Stimulated activated effector memory CD8-positive, alpha-beta T cell treated with anti-CD3 and anti-CD28 coated beads, Interleukin-12 subunit alpha, Interleukin-12 subunit beta, amount 100 ng/mL, for 72 hours (primary cell): ENCODE results near the gene KLF7.

Source experiments
- ATAC-seq: fragments of 150-1000 bp; cut with Tn5 transposase; 2 replicates; pipeline ENCODE4 v1.10.0; 2021
- DNase-seq, 2 donors: peaks; one replicate each; pipeline ENCODE4 v3.0.0; 2021 to 2022; ENCODE audit warnings: low spot score in 2 of 2
- H3K27ac Mint-ChIP-seq: one replicate; pipeline ENCODE4 v1.8.0; 2022; ENCODE audit warnings: mild to moderate bottlenecking, mixed read lengths
- H3K36me3 Mint-ChIP-seq: one replicate; pipeline ENCODE4 v1.8.0; 2022; ENCODE audit warnings: mild to moderate bottlenecking, mixed read lengths
- H3K4me1 Mint-ChIP-seq: one replicate; pipeline ENCODE4 v1.8.0; 2022; ENCODE audit warnings: mixed read lengths
- H3K4me3 Mint-ChIP-seq: one replicate; pipeline ENCODE4 v1.8.0; 2022; ENCODE audit warnings: mild to moderate bottlenecking, mixed read lengths
- H3K9me3 Mint-ChIP-seq: one replicate; pipeline ENCODE4 v1.8.0; 2022; ENCODE audit warnings: mixed read lengths

KLF7 gene

DNA sequence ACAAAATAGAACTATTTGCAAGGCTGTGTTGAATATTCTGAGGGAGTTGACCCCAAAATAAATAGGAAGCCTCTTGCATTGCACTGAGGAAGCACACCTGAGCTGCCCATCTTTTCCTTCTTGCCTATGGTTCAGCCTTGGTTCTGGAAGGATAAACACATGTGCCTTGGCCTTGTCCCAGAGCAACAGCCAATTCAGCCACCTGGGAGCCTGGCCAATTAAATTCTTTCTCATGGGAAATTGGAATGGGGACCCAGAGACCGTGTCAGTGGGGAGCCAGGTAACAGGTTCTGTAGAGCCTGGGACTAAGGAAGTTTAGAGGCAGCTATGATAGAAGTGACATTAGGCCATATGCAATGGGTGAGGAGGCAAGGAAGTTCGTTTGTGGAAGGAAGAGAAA, 99.6 kb downstream of the KLF7 start:
- Mint-ChIP-seq H3K9me3 (no peaks in the 10 kb centered on the region), H3K4me1 (no peaks in the 10 kb centered on the region), H3K27ac (no peak overlapping the region), H3K36me3 (no peaks in the 10 kb centered on the region), H3K4me3 (no peak overlapping the region)
- DNase-seq (no peak), ATAC-seq (no peak)

DNA sequence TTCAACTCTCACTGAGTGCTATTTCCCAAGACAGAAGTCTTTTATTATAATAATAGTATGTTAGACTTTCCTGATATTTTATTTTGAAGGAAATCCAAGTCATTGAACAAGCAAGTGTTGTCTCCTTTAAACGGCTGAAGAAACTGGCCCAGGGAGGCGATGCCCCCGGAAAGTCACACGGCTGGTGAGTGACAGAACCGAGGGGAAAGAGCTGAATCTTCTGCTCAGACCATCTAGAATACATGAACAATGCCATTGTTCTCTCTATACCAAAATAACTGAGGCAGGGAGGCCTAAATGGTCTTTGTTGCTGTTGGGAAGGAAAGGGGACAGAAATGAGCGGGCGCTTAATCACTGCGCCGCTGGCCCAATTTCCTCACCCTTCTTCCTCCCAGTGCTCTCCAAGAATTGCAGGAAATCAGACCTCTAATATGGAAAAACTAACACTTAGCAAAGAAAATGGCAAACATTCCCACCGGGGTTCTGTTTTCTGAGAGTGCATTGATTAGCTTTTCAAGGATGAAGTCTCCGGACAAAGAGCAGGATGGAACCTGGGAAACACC, 101.5 kb downstream of the KLF7 start:
- Mint-ChIP-seq H3K4me1 (no peaks in the 10 kb centered on the region), H3K4me3 (no peak overlapping the region), H3K9me3 (no peaks in the 10 kb centered on the region), H3K36me3 (no peaks in the 10 kb centered on the region), H3K27ac (no peak overlapping the region)
- DNase-seq (no peak), ATAC-seq (no peak)

DNA sequence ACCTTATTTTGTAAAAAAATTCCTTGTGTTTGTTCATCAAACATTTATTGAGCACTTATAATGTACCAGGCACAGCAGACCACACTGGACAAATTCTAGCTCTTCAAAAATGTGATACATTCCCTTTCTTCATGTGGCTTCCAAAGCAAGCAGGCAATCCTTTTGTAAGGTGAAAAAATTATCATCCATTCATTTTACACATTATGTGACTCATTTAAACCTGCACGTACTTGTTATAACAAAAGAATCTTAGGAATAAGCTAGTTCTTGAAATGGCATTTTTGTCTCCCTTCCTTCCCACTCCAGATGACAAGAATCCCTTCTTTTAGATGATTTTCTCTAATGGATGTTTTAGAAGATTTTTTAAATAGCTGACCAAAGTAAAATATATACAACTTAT, 104.6 kb downstream of the KLF7 start:
- no peaks in the 10 kb centered on the region for H3K4me1 Mint-ChIP-seq
- H3K27ac Mint-ChIP-seq: no peak overlapping the region
- H3K9me3 Mint-ChIP-seq: no peaks in the 10 kb centered on the region
- ATAC-seq: no peak
- H3K36me3 Mint-ChIP-seq: no peaks in the 10 kb centered on the region
- no peak for DNase-seq
- no peak overlapping the region for H3K4me3 Mint-ChIP-seq

DNA sequence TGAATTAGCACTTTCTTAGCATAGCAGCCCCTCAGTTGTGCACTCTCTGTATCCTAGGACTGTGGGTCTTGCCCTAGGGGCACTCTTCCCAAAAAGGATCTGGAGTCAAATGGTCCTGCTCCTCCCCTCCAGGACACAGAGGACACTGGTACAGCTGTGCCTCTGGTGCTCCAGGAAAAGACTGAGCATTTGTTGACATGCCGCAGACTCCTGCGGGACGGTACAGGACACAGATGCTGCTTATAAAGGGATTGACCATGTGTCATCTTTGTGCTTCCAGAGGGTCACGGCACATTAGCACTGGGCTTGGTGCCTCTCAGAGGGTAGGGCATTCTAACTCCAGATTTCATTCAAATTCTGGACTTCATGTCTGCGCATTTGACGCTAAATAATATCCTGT, 110.5 kb downstream of the KLF7 start:
- ATAC-seq (no peak), DNase-seq (no peak)
- no peaks in the 10 kb centered on the region for H3K36me3 Mint-ChIP-seq
- no peak overlapping the region for H3K27ac Mint-ChIP-seq
- no peak overlapping the region for H3K4me3 Mint-ChIP-seq
- peaks cover 3% of the 10 kb centered on the region for H3K9me3 Mint-ChIP-seq
- no peaks in the 10 kb centered on the region for H3K4me1 Mint-ChIP-seq

DNA sequence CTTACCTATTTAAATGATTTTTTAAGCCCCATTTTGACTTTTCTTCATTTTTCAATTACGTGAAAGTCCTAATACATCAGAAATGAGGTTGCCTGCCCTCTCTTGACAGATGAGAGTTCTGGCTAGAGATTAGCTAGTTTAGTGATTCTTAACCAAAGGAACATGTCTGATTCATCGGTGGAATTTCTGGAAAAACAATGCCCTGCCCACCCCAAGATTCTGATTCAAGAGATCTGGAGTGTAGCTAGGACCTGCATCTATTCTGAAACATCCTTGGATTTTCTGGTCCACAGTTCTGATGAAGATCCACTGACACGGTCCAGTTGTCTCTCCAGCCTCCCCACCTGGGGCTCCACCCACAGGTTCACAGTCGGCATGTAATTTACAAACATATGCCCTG, 111.2 kb downstream of the KLF7 start:
- ATAC-seq (no peak), DNase-seq (no peak)
- H3K9me3 Mint-ChIP-seq: peaks cover 3% of the 10 kb centered on the region
- H3K36me3 Mint-ChIP-seq: no peaks in the 10 kb centered on the region
- H3K4me3 Mint-ChIP-seq: no peak overlapping the region
- no peaks in the 10 kb centered on the region for H3K4me1 Mint-ChIP-seq
- no peak overlapping the region for H3K27ac Mint-ChIP-seq

DNA sequence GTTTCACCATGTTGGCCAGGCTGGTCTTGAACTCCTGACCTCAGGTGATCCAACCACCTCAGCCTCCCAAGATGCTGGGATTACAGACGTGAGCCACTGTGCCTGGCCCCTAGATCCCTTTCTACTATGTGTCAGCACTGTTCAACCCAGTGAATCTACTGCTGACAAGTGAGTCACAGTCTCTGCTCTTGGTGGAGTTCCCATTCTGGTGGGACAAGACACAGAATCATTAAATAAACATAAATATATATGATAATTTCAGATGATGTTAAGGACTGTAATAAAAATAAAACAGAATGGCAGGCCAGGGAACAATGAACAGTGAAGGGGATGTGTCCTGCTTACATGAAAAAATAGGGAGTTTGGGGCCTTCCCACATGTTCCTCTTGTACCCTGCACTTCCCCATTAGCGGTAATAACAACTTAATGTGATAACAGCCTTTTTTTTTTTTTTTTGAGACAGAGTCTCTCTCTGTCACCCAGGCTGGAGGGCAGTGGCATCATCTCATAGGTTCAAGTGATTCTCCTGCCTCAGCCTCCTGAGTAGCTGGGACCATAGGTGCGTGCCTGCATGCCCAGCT, 114.3 kb downstream of the KLF7 start:
- ATAC-seq: no peak
- H3K4me3 Mint-ChIP-seq: no peak overlapping the region
- no peak overlapping the region for H3K27ac Mint-ChIP-seq
- DNase-seq: no peak
- H3K4me1 Mint-ChIP-seq: peaks cover 6% of the 10 kb centered on the region
- H3K9me3 Mint-ChIP-seq: peaks cover 3% of the 10 kb centered on the region
- no peaks in the 10 kb centered on the region for H3K36me3 Mint-ChIP-seq

DNA sequence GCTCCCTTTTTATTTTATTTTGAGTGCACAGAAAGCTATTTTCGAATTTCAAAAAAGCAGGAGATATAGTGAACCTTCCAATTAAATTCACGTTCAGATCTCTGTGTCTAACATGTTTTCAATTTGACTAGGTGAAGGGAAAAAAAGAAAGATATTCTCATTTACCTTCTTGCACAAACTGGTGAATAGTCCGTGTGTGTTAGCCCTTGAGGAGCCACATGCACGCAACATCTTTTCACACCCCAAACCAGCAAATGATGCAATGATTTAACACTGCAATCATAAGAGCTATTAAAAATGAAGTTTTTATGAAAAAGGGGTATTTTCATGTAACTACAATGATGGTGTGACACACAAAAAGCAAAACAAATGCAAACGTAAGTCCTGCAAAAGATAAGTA, 116.6 kb downstream of the KLF7 start:
- peaks cover 3% of the 10 kb centered on the region for H3K9me3 Mint-ChIP-seq
- ATAC-seq: no peak
- H3K4me1 Mint-ChIP-seq: peaks cover 6% of the 10 kb centered on the region
- no peak overlapping the region for H3K4me3 Mint-ChIP-seq
- no peak for DNase-seq
- H3K27ac Mint-ChIP-seq: no peak overlapping the region
- no peaks in the 10 kb centered on the region for H3K36me3 Mint-ChIP-seq

DNA sequence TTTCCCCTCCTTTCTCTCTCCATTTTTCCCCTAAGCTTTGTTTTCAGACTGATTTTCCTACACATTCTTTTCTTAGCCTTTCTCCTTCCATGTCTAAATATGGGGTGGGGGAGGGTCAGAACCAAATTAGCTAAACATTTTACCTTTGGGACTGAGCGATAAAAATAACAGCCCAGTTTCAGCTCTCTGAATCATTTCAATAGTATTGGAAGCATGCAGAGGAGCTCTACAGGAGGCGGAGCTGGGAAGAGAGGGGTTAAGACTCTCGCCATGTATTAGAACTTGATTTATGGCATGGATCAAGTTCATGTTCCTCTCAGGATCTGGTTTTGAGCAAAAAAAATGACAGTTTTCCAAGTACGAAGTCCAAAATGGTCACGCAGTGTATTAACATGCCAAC, 117.3 kb downstream of the KLF7 start:
- DNase-seq: no peak
- H3K9me3 Mint-ChIP-seq: peaks cover 3% of the 10 kb centered on the region
- ATAC-seq: no peak
- no peak overlapping the region for H3K4me3 Mint-ChIP-seq
- H3K27ac Mint-ChIP-seq: no peak overlapping the region
- peaks cover 6% of the 10 kb centered on the region for H3K4me1 Mint-ChIP-seq
- H3K36me3 Mint-ChIP-seq: no peaks in the 10 kb centered on the region

DNA sequence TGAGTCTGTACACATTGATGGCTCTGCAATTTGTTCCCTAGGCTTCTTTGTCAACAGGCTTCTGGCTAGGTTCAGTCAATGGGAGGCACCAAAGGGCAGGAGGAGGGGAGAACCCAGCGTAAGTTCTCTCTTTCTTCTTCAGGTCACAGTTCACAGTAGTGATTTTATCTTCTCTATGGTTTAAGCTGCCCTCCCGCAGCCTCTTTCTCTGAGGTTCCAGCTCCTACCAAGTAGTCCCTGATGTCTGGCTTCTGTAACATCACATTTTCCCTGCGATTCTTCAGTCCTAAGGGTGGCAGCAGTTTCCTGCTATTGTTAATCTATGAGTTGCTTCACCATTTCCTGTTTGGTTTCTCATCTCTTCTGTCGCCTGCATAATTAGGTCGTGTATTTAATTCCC, 119.0 kb downstream of the KLF7 start:
- ATAC-seq (peak; percentile 75), DNase-seq (no peak)
- H3K4me3 Mint-ChIP-seq: no peak overlapping the region
- H3K36me3 Mint-ChIP-seq: no peaks in the 10 kb centered on the region
- H3K27ac Mint-ChIP-seq: no peak overlapping the region
- H3K9me3 Mint-ChIP-seq: no peaks in the 10 kb centered on the region
- H3K4me1 Mint-ChIP-seq: peaks cover 6% of the 10 kb centered on the region

DNA sequence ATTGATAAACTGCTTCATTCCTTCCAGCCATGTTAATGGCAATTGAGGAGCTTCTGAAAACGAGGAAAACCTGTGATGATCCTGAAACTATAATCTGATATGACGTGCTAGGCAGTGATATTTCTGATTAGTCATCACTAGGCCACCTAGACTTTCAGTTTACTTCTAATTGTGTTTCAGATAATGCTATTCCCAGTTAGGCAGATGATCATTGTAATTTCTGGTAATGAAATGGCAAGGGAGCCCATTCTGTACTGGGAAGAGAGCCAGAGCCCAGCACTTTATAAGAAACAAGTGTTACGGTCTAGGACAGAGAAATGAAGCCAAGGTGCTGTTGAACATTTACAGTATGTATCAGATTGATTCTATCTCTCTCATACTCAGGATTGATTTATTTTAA, 120.2 kb downstream of the KLF7 start:
- Mint-ChIP-seq H3K9me3 (no peaks in the 10 kb centered on the region), H3K27ac (no peak overlapping the region), H3K4me3 (no peak overlapping the region), H3K36me3 (no peaks in the 10 kb centered on the region), H3K4me1 (peaks cover 6% of the 10 kb centered on the region)
- DNase-seq: no peak
- no peak for ATAC-seq

DNA sequence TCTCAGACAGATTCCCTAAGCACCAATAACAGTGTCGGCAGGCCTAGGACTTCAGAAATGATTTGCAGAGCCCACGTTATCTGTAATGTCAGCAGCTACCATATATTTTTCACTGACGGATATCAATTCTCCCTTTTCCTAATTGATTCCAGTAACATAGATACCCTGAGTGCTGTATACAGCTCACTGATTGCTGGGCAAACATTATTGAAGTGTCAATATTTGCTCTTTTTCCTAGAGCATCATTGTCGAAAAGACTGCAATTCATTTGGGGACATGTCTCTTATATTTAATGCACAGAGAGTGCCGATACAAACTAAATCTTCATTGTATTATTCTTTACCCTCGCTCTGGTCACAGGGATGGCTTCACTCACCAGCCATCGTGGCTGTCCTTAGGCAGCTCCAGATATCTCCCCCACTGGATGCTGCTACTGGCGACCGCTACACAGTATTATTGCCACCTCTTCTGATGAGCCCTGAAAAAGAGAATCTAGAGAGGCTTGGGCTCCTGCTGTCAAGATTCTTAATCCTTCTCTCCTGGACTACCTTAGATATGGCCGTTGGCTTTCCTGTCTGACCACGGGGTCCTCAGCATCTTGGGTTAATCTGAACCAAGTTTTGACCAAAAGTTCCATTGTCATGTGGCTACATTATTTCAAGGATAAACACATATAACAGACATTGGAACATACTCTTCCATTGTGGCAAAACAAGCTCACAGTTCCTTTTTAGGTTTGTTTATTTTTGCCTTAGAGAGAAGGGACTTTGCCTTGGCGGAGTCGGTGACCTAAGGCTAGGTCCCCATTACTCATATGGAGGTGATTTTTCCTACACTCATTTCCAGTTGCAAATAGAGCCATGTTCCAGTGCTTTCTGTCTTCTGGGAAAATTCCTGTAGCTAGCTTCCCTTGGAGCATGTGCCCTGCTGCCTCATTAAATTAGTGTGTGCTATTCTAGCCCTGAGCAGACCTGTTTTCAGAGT, 121.1 kb downstream of the KLF7 start:
- Mint-ChIP-seq H3K4me1 (peaks cover 6% of the 10 kb centered on the region), H3K4me3 (no peak overlapping the region), H3K9me3 (no peaks in the 10 kb centered on the region), H3K36me3 (no peaks in the 10 kb centered on the region), H3K27ac (no peak overlapping the region)
- no peak for ATAC-seq
- DNase-seq: no peak

DNA sequence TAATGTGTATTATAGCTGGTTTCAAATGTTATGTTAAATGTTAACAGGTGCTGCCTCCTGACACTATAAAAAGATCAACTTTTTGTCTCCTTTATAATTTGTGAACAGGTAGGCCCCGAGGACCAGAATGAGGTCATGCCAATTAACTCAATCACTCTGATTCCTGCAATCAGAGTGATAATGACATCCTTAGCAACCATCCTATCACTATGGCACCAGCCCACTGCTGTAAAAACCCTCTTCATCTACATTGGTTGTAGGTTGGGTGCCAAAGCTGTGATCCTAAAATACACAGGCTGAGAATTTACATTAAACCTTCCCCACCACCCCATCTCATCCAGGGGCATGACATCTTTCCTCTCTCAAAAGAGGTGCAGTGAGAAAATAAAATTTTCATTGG, 122.9 kb downstream of the KLF7 start:
- Mint-ChIP-seq H3K27ac (no peak overlapping the region), H3K4me3 (no peak overlapping the region), H3K36me3 (no peaks in the 10 kb centered on the region), H3K9me3 (no peaks in the 10 kb centered on the region), H3K4me1 (peaks cover 6% of the 10 kb centered on the region)
- DNase-seq (no peak), ATAC-seq (no peak)

DNA sequence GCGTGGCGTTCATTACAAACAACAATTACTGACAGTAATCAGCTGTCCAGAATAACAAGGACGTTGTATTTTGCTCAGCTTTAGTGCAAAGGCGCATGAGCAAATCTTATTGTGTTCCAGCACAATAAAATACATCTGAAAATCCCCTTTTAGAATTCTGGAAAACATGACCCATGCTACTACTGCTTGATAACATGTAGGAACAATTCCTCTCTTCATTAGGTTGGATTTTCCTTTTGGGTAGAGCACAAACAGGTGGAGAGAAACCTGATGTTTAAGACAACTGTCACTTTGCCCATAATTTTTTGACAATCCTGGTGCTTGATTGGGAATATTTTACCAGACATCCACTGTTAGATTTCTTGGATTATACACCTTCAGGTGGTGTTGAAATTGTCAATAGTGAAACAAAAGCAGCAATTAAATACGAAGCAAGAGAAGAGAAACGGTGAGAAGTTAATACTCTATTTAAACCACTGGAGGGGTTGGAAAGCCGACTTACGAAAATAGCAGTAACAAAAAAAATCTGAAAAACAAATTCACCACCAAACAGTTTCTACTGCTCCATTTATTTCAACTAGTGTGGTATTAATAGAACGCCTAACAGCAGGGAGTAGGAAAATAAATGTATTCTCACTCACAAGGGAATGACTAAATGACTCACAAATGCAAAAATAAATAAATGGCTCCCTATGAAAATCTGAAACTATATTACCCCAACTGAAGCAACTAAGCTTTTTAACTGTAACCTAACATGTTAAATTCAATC, 123.8 kb downstream of the KLF7 start:
- H3K4me3 Mint-ChIP-seq: no peak overlapping the region
- ATAC-seq: no peak
- peaks cover 5% of the 10 kb centered on the region for H3K4me1 Mint-ChIP-seq

DNA sequence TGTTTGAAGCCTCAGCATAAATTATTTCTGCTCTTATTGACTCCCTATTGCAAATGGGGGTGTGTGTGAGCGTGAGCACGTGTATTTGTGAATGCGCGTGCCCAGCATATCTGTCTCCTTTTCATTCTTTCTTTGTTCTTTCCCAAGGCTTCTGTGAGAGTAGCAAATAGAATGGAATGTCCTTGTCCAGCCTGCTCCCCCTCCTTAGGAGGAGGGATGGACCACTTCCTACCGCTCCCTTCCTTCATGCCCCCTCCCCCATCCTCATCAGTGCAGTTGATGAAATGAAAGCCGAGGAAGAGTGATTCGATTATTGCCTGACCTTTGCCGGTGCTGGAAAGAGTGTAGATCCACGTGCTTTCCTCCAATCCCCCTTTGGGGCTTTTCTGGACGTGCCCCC, 124.5 kb downstream of the KLF7 start:
- DNase-seq (no peak), ATAC-seq (no peak)
- Mint-ChIP-seq H3K27ac (no peak overlapping the region), H3K36me3 (no peaks in the 10 kb centered on the region), H3K9me3 (no peaks in the 10 kb centered on the region), H3K4me1 (no peaks in the 10 kb centered on the region), H3K4me3 (no peak overlapping the region)

More for the DNA sequence above, 123.8 kb downstream of the KLF7 start:
- no peaks in the 10 kb centered on the region for H3K36me3 Mint-ChIP-seq
- no peak overlapping the region for H3K27ac Mint-ChIP-seq
- DNase-seq: no peak
- no peaks in the 10 kb centered on the region for H3K9me3 Mint-ChIP-seq

DNA sequence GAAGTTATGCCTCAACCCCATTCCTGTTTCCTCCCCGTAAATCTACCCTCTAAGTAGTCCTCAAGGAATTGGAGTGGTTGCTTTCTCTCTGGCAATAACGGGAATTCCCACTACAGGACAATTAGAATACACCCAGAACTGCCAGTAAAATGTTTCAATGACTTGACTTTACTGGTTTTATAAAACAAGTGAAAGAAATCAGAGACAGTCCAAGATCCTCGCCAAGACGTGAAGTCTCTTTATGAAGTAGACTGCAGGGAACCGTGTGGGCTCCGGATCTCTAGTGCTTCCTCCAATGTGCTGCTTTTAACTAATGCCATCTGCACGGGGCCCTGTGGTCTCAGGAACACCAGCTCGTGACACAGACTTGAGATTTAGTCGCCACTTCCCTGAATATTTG, 125.1 kb downstream of the KLF7 start:
- H3K27ac Mint-ChIP-seq: no peak overlapping the region
- H3K4me1 Mint-ChIP-seq: no peaks in the 10 kb centered on the region
- DNase-seq (no peak), ATAC-seq (no peak)
- H3K4me3 Mint-ChIP-seq: no peak overlapping the region
- H3K9me3 Mint-ChIP-seq: no peaks in the 10 kb centered on the region
- H3K36me3 Mint-ChIP-seq: no peaks in the 10 kb centered on the region
